HepG2 (cell line): ENCODE data around the gene GLRA1. TPM values are rescaled to one million over a fixed set of nuclear protein-coding genes. Genes with fewer than 3 reads are reported as not detected.

Experiments
- ATAC-seq: fragments of 200-7000 bp; cut with Tn5 transposase; 3 replicates; pipeline ENCODE4 v1.9.1; 2020; ENCODE audit warnings: mild to moderate bottlenecking, moderate library complexity
- BruUV-seq: library from RNA; stranded (reverse); fragments of 400-500 nt; replicated peaks from 2 replicates; lab custom pipeline; 2021; lab: Mats Ljungman, UMichigan
- CTCF ChIA-PET: fragments of 300-600 bp; formaldehyde crosslinking; extraction: SDS; loops from one replicate; lab custom pipeline; 2021; ENCODE audit warnings: low total read pairs, inconsistent platforms, low intra/inter-chr PET ratio; lab: Yijun Ruan, JAX
- POLR2A ChIA-PET: fragments of 350-600 bp; sonication (Branson Sonifier 250); formaldehyde crosslinking; loops from one replicate; lab custom pipeline; 2020; ENCODE audit warnings: antibody characterized with exemption, inconsistent platforms; lab: Yijun Ruan, JAX
- DNase-seq: peaks from one replicate; pipeline ENCODE4 v3.0.0-alpha.2; 2015; ENCODE audit warnings: low spot score
- FAIRE-seq: peaks from 3 replicates; lab custom pipeline; 2011; peaks lifted over from hg19 to GRCh38; lab: Jason Lieb, UNC
- H2AFZ ChIP-seq: one replicate; pipeline ENCODE4 v1.6.1; 2011; ENCODE audit warnings: low read length, inconsistent platforms
- H3K27ac ChIP-seq: fragments of 300-600 bp; 3 replicates; pipeline ENCODE4 v1.8.0; 2011; ENCODE audit warnings: mixed run types, mild to moderate bottlenecking, mixed read lengths, low read length, inconsistent platforms; ENCODE audit not compliant: insufficient read depth; ENCODE audit errors: extremely low read length
- H3K27me3 ChIP-seq, 2 experiments: fragments of 200-600 bp in 1 of 2; 2 replicates in 1 of 2; 3 replicates in 1 of 2; pipeline versions ENCODE4 v1.6.0 to v1.8.0; 2011; ENCODE audit warnings: low read length in 2 of 2, mild to moderate bottlenecking in 2 of 2, moderate library complexity in 2 of 2, inconsistent platforms in 1 of 2; ENCODE audit not compliant: insufficient read depth in 2 of 2, control insufficient read depth in 1 of 2
- H3K36me3 ChIP-seq, 2 experiments: fragments of 200-600 bp in 1 of 2; replicated peaks in 1 of 2; 2 replicates in 1 of 2; 3 replicates in 1 of 2; pipeline versions ENCODE4 v1.5.1 to v1.8.0; 2011; ENCODE audit warnings: low read length in 2 of 2, inconsistent platforms in 1 of 2; ENCODE audit not compliant: insufficient read depth in 2 of 2, control insufficient read depth in 1 of 2
- H3K4me1 ChIP-seq: 2 replicates; pipeline ENCODE4 v1.5.1; 2012; ENCODE audit warnings: low read length, inconsistent platforms; ENCODE audit not compliant: insufficient read depth
- H3K4me2 ChIP-seq: 2 replicates; pipeline ENCODE4 v1.6.0; 2011; ENCODE audit warnings: low read depth, low read length, inconsistent platforms
- H3K4me3 ChIP-seq, 3 experiments: fragments of 200-600 bp in 1 of 3; sonication (generic), shearing (Covaris generic) in 1 of 3; replicated peaks in 1 of 3; 2 replicates each; pipeline ENCODE4 v1.5.1; 2011 to 2016; ENCODE audit warnings: low read length in 3 of 3, inconsistent platforms in 2 of 3, low read depth in 2 of 3, mild to moderate bottlenecking in 2 of 3, control low read depth in 1 of 3, mixed read lengths in 1 of 3; ENCODE audit not compliant: insufficient read depth in 1 of 3
- H3K79me2 ChIP-seq: one replicate; pipeline ENCODE4 v1.6.1; 2011; ENCODE audit warnings: low read length, inconsistent platforms; ENCODE audit not compliant: insufficient read depth
- H3K9ac ChIP-seq: 2 replicates; pipeline ENCODE4 v1.6.0; 2011; ENCODE audit warnings: mild to moderate bottlenecking, low read depth, low read length, inconsistent platforms; ENCODE audit not compliant: insufficient read depth
- H3K9me3 ChIP-seq: 2 replicates; pipeline ENCODE4 v1.5.1; 2012; ENCODE audit warnings: mild to moderate bottlenecking, low read length
- H4K20me1 ChIP-seq: 2 replicates; pipeline ENCODE4 v1.6.0; 2011; ENCODE audit warnings: inconsistent platforms, mild to moderate bottlenecking, low read length, moderate library complexity; ENCODE audit not compliant: insufficient read depth
- ISX ChIP-seq: sonication (generic); formaldehyde crosslinking; conservative IDR thresholded peaks from 2 replicates; pipeline ENCODE4 v1.5.0; 2020; ENCODE audit warnings: missing genetic modification reagents
- MAZ ChIP-seq, 2 experiments: sonication (generic) in 1 of 2; formaldehyde crosslinking in 1 of 2; IDR thresholded peaks; 2 replicates each; pipeline versions ENCODE4 v1.5.0 to v1.6.1; 2012 to 2020; ENCODE audit warnings: low read depth in 2 of 2, mild to moderate bottlenecking in 2 of 2, borderline replicate concordance in 1 of 2, improper control_type of control experiment in 1 of 2, low read length in 1 of 2, missing genetic modification reagents in 1 of 2, moderate library complexity in 1 of 2
- MBNL3 ChIP-seq: fragments of 250-450 bp; sonication (Bioruptor Pico); conservative IDR thresholded peaks from 2 replicates; pipeline ENCODE4 v1.8.0; 2022; ENCODE audit warnings: mild to moderate bottlenecking, inconsistent platforms
- MED13 ChIP-seq: sonication (generic); formaldehyde crosslinking; IDR thresholded peaks from 2 replicates; pipeline ENCODE4 v1.5.0; 2020; ENCODE audit warnings: missing genetic modification reagents
- MNT ChIP-seq: fragments of 450-650 bp; IDR thresholded peaks from 2 replicates; pipeline ENCODE4 v1.6.1; 2016
- NRL ChIP-seq: sonication (generic); formaldehyde crosslinking; IDR thresholded peaks from 2 replicates; pipeline ENCODE4 v1.5.0; 2020; ENCODE audit warnings: missing genetic modification reagents, mild to moderate bottlenecking, moderate library complexity, borderline replicate concordance
- PITX1 ChIP-seq: sonication (generic); formaldehyde crosslinking; IDR thresholded peaks from 2 replicates; pipeline ENCODE4 v1.5.1; 2020; ENCODE audit warnings: mild to moderate bottlenecking, missing genetic modification reagents
- PPARG ChIP-seq: conservative IDR thresholded peaks from 2 replicates; pipeline ENCODE4 v1.6.1; 2016; ENCODE audit warnings: missing biosample characterization, missing genetic modification reagents
- SATB2 ChIP-seq: sonication (generic); formaldehyde crosslinking; IDR thresholded peaks from 2 replicates; pipeline ENCODE4 v1.5.0; 2020; ENCODE audit warnings: missing genetic modification reagents
- SP1 ChIP-seq, 2 experiments: fragments of 450-650 bp in 1 of 2; sonication (generic) in 1 of 2; formaldehyde crosslinking in 1 of 2; IDR thresholded peaks; 2 replicates each; pipeline versions ENCODE4 v1.4.0 to v1.6.1; 2016 to 2020; ENCODE audit warnings: missing genetic modification reagents in 1 of 2
- ZNF24 ChIP-seq: fragments of 450-650 bp; IDR thresholded peaks from 2 replicates; pipeline ENCODE4 v1.6.1; 2017; ENCODE audit warnings: antibody characterized with exemption, mild to moderate bottlenecking
- ZNF383 ChIP-seq: sonication (generic); formaldehyde crosslinking; IDR thresholded peaks from 2 replicates; pipeline ENCODE4 v1.4.0; 2020; ENCODE audit warnings: missing genetic modification reagents, mild to moderate bottlenecking, borderline replicate concordance
- ZNF691 ChIP-seq: sonication (generic); formaldehyde crosslinking; IDR thresholded peaks from 2 replicates; pipeline ENCODE4 v1.4.0; 2020; ENCODE audit warnings: missing genetic modification reagents, low read depth, mild to moderate bottlenecking, borderline replicate concordance
- ZNF737 ChIP-seq: sonication (generic); formaldehyde crosslinking; IDR thresholded peaks from 2 replicates; pipeline ENCODE4 v1.5.0; 2020; ENCODE audit warnings: missing genetic modification reagents, mild to moderate bottlenecking, borderline replicate concordance
- ZNF883 ChIP-seq: sonication (generic); formaldehyde crosslinking; IDR thresholded peaks from 2 replicates; pipeline ENCODE4 v1.5.1; 2020; ENCODE audit warnings: mild to moderate bottlenecking, missing genetic modification reagents; ENCODE audit errors: not compliant biosample characterization
- WGBS: methylation state at CpG from one replicate; pipeline ENCODE4 v1.1.6; 2017; ENCODE audit warnings: low lambda C conversion rate; 5-methylcytosine and 5-hydroxymethylcytosine counted together
- in situ Hi-C: cut with HindIII; loops from 2 replicates; pipeline ENCODE4 v1.10.0; 2017; ENCODE audit warnings: low pct_unique_long_range_greater_than_20kb; ENCODE audit not compliant: extremely low pct_ligation_motif_present
- intact Hi-C: fragments of 100-400 bp; cut with micrococcal nuclease; formaldehyde crosslinking; loops from one replicate; pipeline ENCODE4 v1.10.0; 2022; ENCODE audit not compliant: unreplicated experiment
- polyA plus RNA-seq, 8 experiments: library from polyadenylated mRNA; depleted of rRNA in 3 of 8; stranded (reverse) in 7 of 8; unstranded in 1 of 8; fragments of >200 nt; fragmentation: Illumina TruSeq in 4 of 8; extraction: Trizol in 4 of 8; gene quantifications; 2 replicates each; pipeline versions ENCODE4 v1.2.1 to v1.2.3, GENCODE V29; 2011 to 2016; ENCODE audit warnings: low read depth in 4 of 8, missing spikeins in 1 of 8, mixed read lengths in 1 of 8; ENCODE audit not compliant: insufficient read depth in 1 of 8
- total RNA-seq, 5 experiments: library from RNA; depleted of rRNA; stranded (reverse); fragments of >200 nt; fragmentation: Illumina TruSeq; extraction: Trizol; gene quantifications; 2 replicates each; pipeline ENCODE4 v1.2.3, GENCODE V29; 2016; ENCODE audit warnings: low read depth in 1 of 5

Gene GLRA1
- total and polyA plus RNA-seq, 2 of the 13 experiments (the other 11 are each of a cell fraction or from before 2014, with no cell fraction given) = not detected

DNA sequence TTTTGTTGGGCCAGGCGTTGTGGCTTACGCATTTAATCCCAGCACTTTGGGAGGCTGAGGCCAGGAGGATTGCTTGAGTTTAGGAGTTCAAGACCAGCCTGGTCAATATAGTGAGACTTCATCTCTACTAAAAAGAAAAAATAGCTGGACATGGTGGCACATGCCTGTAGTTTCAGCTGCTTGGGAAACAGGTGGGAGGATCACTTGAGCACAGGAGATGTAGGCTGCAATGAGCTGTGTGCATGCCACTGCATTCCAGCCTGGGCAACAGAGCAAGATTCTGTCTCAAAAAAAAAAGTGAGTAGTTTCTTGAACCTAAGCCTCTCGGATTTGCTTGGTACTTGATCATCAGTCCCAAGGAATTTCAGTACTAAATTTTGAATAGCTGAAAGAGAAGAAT lies 126.0 kb downstream of the GLRA1 start:
- Histone ChIP-seq H3K27ac (no peak overlapping the region), H4K20me1 (peaks cover 15% of the 10 kb centered on the region), H3K4me1 (no peaks in the 10 kb centered on the region), H3K9me3 (no peaks in the 10 kb centered on the region), H3K4me2 (no peak overlapping the region), H3K27me3 (no peaks in the 10 kb centered on the region), H3K36me3 (peaks cover 19 to 91% of the 10 kb centered on the region in 2 experiments), H3K9ac (no peak overlapping the region), H3K79me2 (peaks cover 29% of the 10 kb centered on the region), H2AFZ (no peak overlapping the region), H3K4me3 (no peak overlapping the region)
- ChIA-PET POLR2A (interaction anchor here (1.6 kb wide), 1 partner anchor 27 kb away, joined by 9 read pairs; the partner anchor contains the start of gene G3BP1), CTCF (no interaction called here)
- intact Hi-C loops (no loop called here), in situ Hi-C loops (no loop called here)
- TF ChIP-seq MNT = peak; percentile 26; the same call in 1 of the 2 replicates
- TF ChIP-seq PPARG = no peak
- DNase-seq (no peak), FAIRE-seq (no peak), ATAC-seq (no peak)
- BruUV-seq = no TSS peak
- 98% methylated on average over 3 of the region's 3 CpGs for WGBS

DNA sequence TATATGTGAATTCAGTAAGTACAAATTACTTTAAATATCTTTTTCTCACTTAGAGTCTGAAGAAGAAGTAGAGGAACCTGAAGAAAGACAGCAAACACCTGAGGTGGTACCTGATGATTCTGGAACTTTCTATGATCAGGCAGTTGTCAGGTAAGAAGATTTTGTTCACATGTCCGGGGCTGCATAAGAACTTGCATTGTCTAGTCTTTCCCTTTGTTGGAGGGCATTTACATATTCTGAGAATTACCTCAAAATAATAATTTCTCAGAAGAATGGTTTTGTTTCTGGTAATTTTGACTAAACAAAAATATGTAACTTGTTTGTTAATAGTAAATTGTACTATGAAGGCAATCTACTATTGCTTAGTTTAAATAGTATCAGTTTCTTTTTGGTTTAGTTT lies 129.2 kb downstream of the GLRA1 start:
- FAIRE-seq = no peak
- DNase-seq = no peak
- no peak for ATAC-seq
- WGBS = 96% methylated on average over 1 of the region's 1 CpG
- in situ Hi-C loops = no loop called here
- no peak overlapping the region for H3K4me3 ChIP-seq
- intact Hi-C loops = no loop called here
- no peak overlapping the region for H3K27ac ChIP-seq
- no peak overlapping the region for H3K4me2 ChIP-seq
- peaks cover 49% of the 10 kb centered on the region for H3K79me2 ChIP-seq
- H3K4me1 ChIP-seq = peaks cover 10% of the 10 kb centered on the region
- H3K36me3 ChIP-seq = peaks cover 29 to 93% of the 10 kb centered on the region in 2 experiments
- H3K9me3 ChIP-seq = no peaks in the 10 kb centered on the region
- H2AFZ ChIP-seq = no peak overlapping the region
- no peak overlapping the region for H3K9ac ChIP-seq
- no peaks in the 10 kb centered on the region for H3K27me3 ChIP-seq
- ChIA-PET CTCF (no interaction called here), POLR2A (no interaction called here)
- no TSS peak for BruUV-seq
- H4K20me1 ChIP-seq = peaks cover 21% of the 10 kb centered on the region
- no peak for TF ChIP-seq ZNF737 (CRISPR knock-in tag)
- TF ChIP-seq ZNF24 = no peak
- no peak for TF ChIP-seq SATB2 (CRISPR knock-in tag)
- no peak for TF ChIP-seq MED13 (CRISPR knock-in tag)
- TF ChIP-seq MAZ (IDR thresholded peaks at IDR 0.05; ENCODE audit: borderline replicate concordance, low read depth, low read length) = no peak
- TF ChIP-seq MAZ (CRISPR knock-in tag; IDR thresholded peaks at IDR 0.05; ENCODE audit: low read depth) = no peak
- TF ChIP-seq ZNF883 (CRISPR knock-in tag) = no peak
- no peak for TF ChIP-seq ZNF383 (CRISPR knock-in tag)
- no peak for TF ChIP-seq PITX1 (CRISPR knock-in tag)
- TF ChIP-seq MBNL3 (CRISPR knock-in tag) = no peak
- TF ChIP-seq NRL = no peak
- no peak for TF ChIP-seq ISX (CRISPR knock-in tag)
- no peak for TF ChIP-seq ZNF691 (CRISPR knock-in tag)
- TF ChIP-seq SP1 (IDR thresholded peaks at IDR 0.05) = no peak
- TF ChIP-seq SP1 (CRISPR knock-in tag; IDR thresholded peaks at IDR 0.05) = no peak
